Measurements from ENCODE around the gene MCTP1. TPM values are rescaled to one million over a fixed set of nuclear protein-coding genes. Genes with fewer than 3 reads are reported as not detected.

MCTP1 gene
- total and polyA plus RNA-seq, 2 of the 8 experiments (the other 6 are each of a cell fraction or from before 2014, with no cell fraction given), result 0.56 to 3.4 TPM

DNA sequence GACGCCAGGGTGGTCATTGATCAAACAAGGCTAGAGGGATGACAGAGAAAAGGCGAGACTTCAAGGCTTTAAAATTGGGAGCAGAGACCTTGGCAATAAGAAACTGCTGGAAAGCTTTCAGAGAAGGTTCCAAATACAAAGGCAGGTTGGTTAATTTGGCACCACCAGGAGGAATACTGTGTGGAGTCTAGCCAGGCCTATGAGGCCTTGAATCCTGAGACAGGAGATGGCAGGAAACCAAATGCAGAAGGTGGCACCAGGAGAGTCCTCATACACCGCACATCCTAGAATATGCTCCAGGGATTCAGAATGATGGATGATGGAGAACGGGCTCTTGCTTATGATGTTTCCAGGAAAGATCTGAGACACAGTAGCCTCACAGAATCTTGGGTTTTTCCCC is 90.0 kb downstream of the MCTP1 start (continued):
- TF ChIP-seq RFX5 (IDR thresholded peaks at IDR 0.05; ENCODE audit: borderline replicate concordance, low read depth, low read length), result no peak
- no peak for TF ChIP-seq TAF7 (optimal IDR thresholded peaks at IDR 0.05; ENCODE audit: borderline replicate concordance, low read depth, low read length)
- TF ChIP-seq JUN (IDR thresholded peaks at IDR 0.05; ENCODE audit: low read depth, low read length), result no peak
- no peak for TF ChIP-seq BACH1 (IDR thresholded peaks at IDR 0.05; ENCODE audit: low read length)
- TF ChIP-seq PHF8 (conservative IDR thresholded peaks at IDR 0.05; ENCODE audit: low read depth, low read length), result no peak
- TF ChIP-seq MAFK (IDR thresholded peaks at IDR 0.05; ENCODE audit: low read depth, low read length), result no peak
- TF ChIP-seq TAF1 (IDR thresholded peaks at IDR 0.05; ENCODE audit: low read depth, low read length), result no peak
- TF ChIP-seq SIX5 (IDR thresholded peaks at IDR 0.05; ENCODE audit: low read depth, low read length), result no peak

Measured in H1 (cell line).